GM12878 (cell line): Measurements from ENCODE around the gene UNC13D. TPM values are rescaled to one million over a fixed set of nuclear protein-coding genes. Genes with fewer than 3 reads are reported as not detected.

Experiments
- ATAC-seq: fragments of 200-7000 bp; cut with Tn5 transposase; 3 replicates; pipeline ENCODE4 v1.9.1; 2020; ENCODE audit warnings: mild to moderate bottlenecking, moderate library complexity
- BruUV-seq: library from RNA; stranded (reverse); fragments of 400-500 nt; replicated peaks from 2 replicates; lab custom pipeline; 2021; lab: Mats Ljungman, UMichigan
- CTCF ChIA-PET: fragments of 300-600 bp; sonication (Branson Sonifier 250); formaldehyde crosslinking; extraction: SDS; loops from one replicate; lab custom pipeline; 2021; ENCODE audit warnings: inconsistent platforms; lab: Yijun Ruan, JAX
- POLR2A ChIA-PET: fragments of 350-600 bp; formaldehyde crosslinking; extraction: SDS; loops from one replicate; lab custom pipeline; 2021; ENCODE audit warnings: inconsistent platforms; lab: Charles Lee
- RAD21 ChIA-PET: fragments of 300-600 bp; sonication (Branson Sonifier 250); formaldehyde crosslinking; loops from one replicate; lab custom pipeline; 2023; ENCODE audit warnings: antibody characterized with exemption; ENCODE audit not compliant: unreplicated experiment; lab: Charles Lee
- SMC1A ChIA-PET: fragments of 300-600 bp; sonication (Branson Sonifier 250); formaldehyde crosslinking; loops from one replicate; lab custom pipeline; 2023; ENCODE audit not compliant: unreplicated experiment, uncharacterized antibody; lab: Charles Lee
- DNase-seq: peaks from one replicate; pipeline ENCODE4 v3.0.0-alpha.2; 2011; ENCODE audit warnings: low read depth, low spot score
- FAIRE-seq: peaks from 3 replicates; lab custom pipeline; 2011; peaks lifted over from hg19 to GRCh38; lab: Jason Lieb, UNC
- H2AFZ ChIP-seq: 2 replicates; pipeline ENCODE4 v1.6.0; 2011; ENCODE audit warnings: low read depth, low read length, control low read depth; ENCODE audit not compliant: control insufficient read depth
- H3K27ac ChIP-seq: 2 replicates; pipeline ENCODE4 v1.5.1; 2011; ENCODE audit warnings: control low read depth; ENCODE audit not compliant: control insufficient read depth, insufficient read depth
- H3K27me3 ChIP-seq, 2 experiments: replicated peaks in 1 of 2; 2 replicates each; pipeline versions ENCODE4 v1.6.0 to v1.6.1; 2011; ENCODE audit warnings: low read length in 1 of 2; ENCODE audit not compliant: control insufficient read depth in 2 of 2, insufficient read depth in 2 of 2
- H3K36me3 ChIP-seq, 2 experiments: 2 replicates each; pipeline ENCODE4 v1.5.1; 2011; ENCODE audit warnings: low read length in 1 of 2; ENCODE audit not compliant: control insufficient read depth in 2 of 2, insufficient read depth in 2 of 2
- H3K4me1 ChIP-seq: 2 replicates; pipeline ENCODE4 v1.6.1; 2011; ENCODE audit warnings: mild to moderate bottlenecking, low read length, moderate library complexity, mixed read lengths; ENCODE audit not compliant: control insufficient read depth, insufficient read depth
- H3K4me2 ChIP-seq: 2 replicates; pipeline ENCODE4 v1.6.0; 2011; ENCODE audit warnings: control low read depth; ENCODE audit not compliant: control insufficient read depth, insufficient read depth
- H3K4me3 ChIP-seq: fragments of 200-600 bp; sonication (generic); 2 replicates; pipeline ENCODE4 v1.5.1; 2016
- H3K79me2 ChIP-seq: 2 replicates; pipeline ENCODE4 v1.6.0; 2011; ENCODE audit warnings: low read length; ENCODE audit not compliant: control insufficient read depth, insufficient read depth
- H3K9ac ChIP-seq: 2 replicates; pipeline ENCODE4 v1.8.0; 2011; ENCODE audit warnings: low read length, control low read depth, mixed read lengths; ENCODE audit not compliant: control insufficient read depth, insufficient read depth
- H3K9me3 ChIP-seq: replicated peaks from 3 replicates; pipeline ENCODE4 v1.5.1; 2011; ENCODE audit warnings: mild to moderate bottlenecking, low read length; ENCODE audit not compliant: control insufficient read depth, insufficient read depth
- H4K20me1 ChIP-seq: 2 replicates; pipeline ENCODE4 v1.6.0; 2011; ENCODE audit not compliant: control insufficient read depth, insufficient read depth
- EGR1 ChIP-seq, 2 experiments: IDR thresholded peaks; 1 replicate in 1 of 2; 2 replicates in 1 of 2; pipeline ENCODE4 v1.6.1; 2011 to 2012; ENCODE audit warnings: low read depth in 2 of 2, low read length in 2 of 2, borderline replicate concordance in 1 of 2, mild to moderate bottlenecking in 1 of 2, moderate library complexity in 1 of 2
- NFYB ChIP-seq: IDR thresholded peaks from 2 replicates; pipeline ENCODE4 v1.6.1; 2011; ENCODE audit warnings: low read depth, mild to moderate bottlenecking, low read length, improper control_type of control experiment, moderate library complexity; ENCODE audit not compliant: insufficient read depth
- RUNX3 ChIP-seq: IDR thresholded peaks from 2 replicates; pipeline ENCODE4 v1.6.1; 2012; ENCODE audit warnings: low read length, inconsistent platforms
- STAT1 ChIP-seq: fragments of 450-650 bp; conservative IDR thresholded peaks from 2 replicates; pipeline ENCODE4 v1.6.1; 2014; ENCODE audit warnings: antibody characterized with exemption, mild to moderate bottlenecking
- TCF12 ChIP-seq: IDR thresholded peaks from 2 replicates; pipeline ENCODE4 v1.6.1; 2011; ENCODE audit warnings: low read depth, mild to moderate bottlenecking, low read length
- ZSCAN29 ChIP-seq: fragments of 450-650 bp; IDR thresholded peaks from 2 replicates; pipeline ENCODE4 v1.6.1; 2017; ENCODE audit warnings: mild to moderate bottlenecking, moderate library complexity
- ZZZ3 ChIP-seq: IDR thresholded peaks from 2 replicates; pipeline ENCODE4 v1.6.1; 2011; ENCODE audit warnings: low read depth; ENCODE audit not compliant: control insufficient read depth, insufficient read length
- WGBS: methylation state at CpG from one replicate; pipeline ENCODE4 v1.1.6; 2016; ENCODE audit warnings: low lambda C conversion rate; ENCODE audit not compliant: insufficient replicate concordance, insufficient coverage; ENCODE audit errors: missing lambda C conversion rate; 5-methylcytosine and 5-hydroxymethylcytosine counted together
- in situ Hi-C: fragments of 300-500 bp; cut with MboI; formaldehyde crosslinking; loops from 9 replicates; pipeline ENCODE4 v1.14.3; 2018; ENCODE audit warnings: mixed read lengths
- intact Hi-C: fragments of 100-400 bp; cut with micrococcal nuclease; formaldehyde crosslinking; loops from one replicate; pipeline ENCODE4 v1.14.2; 2022; ENCODE audit not compliant: unreplicated experiment
- polyA plus RNA-seq, 11 experiments: library from polyadenylated mRNA; depleted of rRNA in 4 of 11; unstranded in 6 of 11; stranded (reverse) in 5 of 11; fragments of >200 nt; fragmentation: Nextera tagmentation in 4 of 11; fragmentation: Illumina TruSeq in 1 of 11; extraction: Ambion mirVana in 4 of 11; extraction: Trizol in 1 of 11; gene quantifications; 1 replicate in 1 of 11; 2 replicates in 10 of 11; pipeline versions ENCODE4 v1.2.1 to v1.2.3, GENCODE V29; 2011 to 2016; ENCODE audit warnings: inconsistent platforms in 2 of 11, missing spikeins in 2 of 11, low read depth in 1 of 11
- total RNA-seq, 4 experiments: library from RNA; depleted of rRNA in 3 of 4; stranded (reverse); fragments of >200 nt in 3 of 4; fragmentation: Illumina TruSeq in 1 of 4; extraction: Trizol in 1 of 4; gene quantifications; 2 replicates each; pipeline versions ENCODE4 v1.2.1 to v1.2.3, GENCODE V29; 2013 to 2021
- TF ChIP-seq, protein P1 (sequence below): fragments of 450-650 bp; IDR thresholded peaks from 2 replicates; pipeline ENCODE4 v1.6.1; 2017; ENCODE audit warnings: mild to moderate bottlenecking, moderate library complexity

UNC13D gene
- total and polyA plus RNA-seq, 10 of the 15 experiments (the other 5 are each of a cell fraction or from before 2014, with no cell fraction given): 0.32 to 63.9 (median 25.2) TPM

- intact Hi-C loops: no loop called here
- BruUV-seq: no TSS peak
- WGBS: 78% methylated on average over 9 of the region's 9 CpGs
Measured at GRCh38 chr17:75861927-75862317, 17.7 kb upstream of the UNC13D start.

More at GRCh38 chr17:75861927-75862317, 17.7 kb upstream of the UNC13D start:
- no peaks in the 10 kb centered on the region for H4K20me1 ChIP-seq
- H3K36me3 ChIP-seq: no peaks in the 10 kb centered on the region
- H3K27me3 ChIP-seq: no peaks in the 10 kb centered on the region
- no peak for ATAC-seq
- peaks cover 33% of the 10 kb centered on the region for H3K4me1 ChIP-seq
- no peak overlapping the region for H3K9ac ChIP-seq
- no peaks in the 10 kb centered on the region for H3K79me2 ChIP-seq
- TF ChIP-seq RUNX3 (no peak), ZSCAN29 (no peak), STAT1 (no peak), ZZZ3 (no peak), NFYB (no peak), EGR1 (IDR thresholded peaks at IDR 0.05; ENCODE audit: borderline replicate concordance in 1 of 2, low read depth in 2 of 2, low read length in 2 of 2) (no peak), TCF12 (no peak)
- TF ChIP-seq, protein P1, sequence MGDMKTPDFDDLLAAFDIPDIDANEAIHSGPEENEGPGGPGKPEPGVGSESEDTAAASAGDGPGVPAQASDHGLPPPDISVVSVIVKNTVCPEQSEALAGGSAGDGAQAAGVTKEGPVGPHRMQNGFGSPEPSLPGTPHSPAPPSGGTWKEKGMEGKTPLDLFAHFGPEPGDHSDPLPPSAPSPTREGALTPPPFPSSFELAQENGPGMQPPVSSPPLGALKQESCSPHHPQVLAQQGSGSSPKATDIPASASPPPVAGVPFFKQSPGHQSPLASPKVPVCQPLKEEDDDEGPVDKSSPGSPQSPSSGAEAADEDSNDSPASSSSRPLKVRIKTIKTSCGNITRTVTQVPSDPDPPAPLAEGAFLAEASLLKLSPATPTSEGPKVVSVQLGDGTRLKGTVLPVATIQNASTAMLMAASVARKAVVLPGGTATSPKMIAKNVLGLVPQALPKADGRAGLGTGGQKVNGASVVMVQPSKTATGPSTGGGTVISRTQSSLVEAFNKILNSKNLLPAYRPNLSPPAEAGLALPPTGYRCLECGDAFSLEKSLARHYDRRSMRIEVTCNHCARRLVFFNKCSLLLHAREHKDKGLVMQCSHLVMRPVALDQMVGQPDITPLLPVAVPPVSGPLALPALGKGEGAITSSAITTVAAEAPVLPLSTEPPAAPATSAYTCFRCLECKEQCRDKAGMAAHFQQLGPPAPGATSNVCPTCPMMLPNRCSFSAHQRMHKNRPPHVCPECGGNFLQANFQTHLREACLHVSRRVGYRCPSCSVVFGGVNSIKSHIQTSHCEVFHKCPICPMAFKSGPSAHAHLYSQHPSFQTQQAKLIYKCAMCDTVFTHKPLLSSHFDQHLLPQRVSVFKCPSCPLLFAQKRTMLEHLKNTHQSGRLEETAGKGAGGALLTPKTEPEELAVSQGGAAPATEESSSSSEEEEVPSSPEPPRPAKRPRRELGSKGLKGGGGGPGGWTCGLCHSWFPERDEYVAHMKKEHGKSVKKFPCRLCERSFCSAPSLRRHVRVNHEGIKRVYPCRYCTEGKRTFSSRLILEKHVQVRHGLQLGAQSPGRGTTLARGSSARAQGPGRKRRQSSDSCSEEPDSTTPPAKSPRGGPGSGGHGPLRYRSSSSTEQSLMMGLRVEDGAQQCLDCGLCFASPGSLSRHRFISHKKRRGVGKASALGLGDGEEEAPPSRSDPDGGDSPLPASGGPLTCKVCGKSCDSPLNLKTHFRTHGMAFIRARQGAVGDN: no peak
- no peak overlapping the region for H3K4me2 ChIP-seq
- DNase-seq: no peak
- no peaks in the 10 kb centered on the region for H3K9me3 ChIP-seq
- no peak for FAIRE-seq
- RAD21 ChIA-PET: no interaction called here
- no peak overlapping the region for H3K4me3 ChIP-seq
- CTCF ChIA-PET: interaction anchor here (0.7 to 9.4 kb wide), 14 partner anchors 9 to 109 kb away, joined by 3 to 117 read pairs (median 6); partner anchors contain the start of genes GALK1, MRPL38, TRIM47 and TRIM65
- SMC1A ChIA-PET: interaction anchor here (0.7 to 1.4 kb wide), 5 partner anchors 12 to 98 kb away, joined by 3 to 4 read pairs (median 3); partner anchors contain the start of gene TRIM47
- H2AFZ ChIP-seq: no peak overlapping the region
- POLR2A ChIA-PET: interaction anchor here (1.1 to 5.1 kb wide), 3 partner anchors 14 to 83 kb away, joined by 3 to 39 read pairs (median 3); partner anchors contain the start of gene UNC13D
- in situ Hi-C loops: no loop called here
- no peak overlapping the region for H3K27ac ChIP-seq
